Inflammatory macrophage treated with lipopolysaccharide for 4 hours (primary cell): Measurements from ENCODE around the gene MLPH.

ENCODE experiments used
- DNase-seq: peaks from one replicate; pipeline ENCODE4 v3.0.0-alpha.2; 2020

The MLPH gene

DNA sequence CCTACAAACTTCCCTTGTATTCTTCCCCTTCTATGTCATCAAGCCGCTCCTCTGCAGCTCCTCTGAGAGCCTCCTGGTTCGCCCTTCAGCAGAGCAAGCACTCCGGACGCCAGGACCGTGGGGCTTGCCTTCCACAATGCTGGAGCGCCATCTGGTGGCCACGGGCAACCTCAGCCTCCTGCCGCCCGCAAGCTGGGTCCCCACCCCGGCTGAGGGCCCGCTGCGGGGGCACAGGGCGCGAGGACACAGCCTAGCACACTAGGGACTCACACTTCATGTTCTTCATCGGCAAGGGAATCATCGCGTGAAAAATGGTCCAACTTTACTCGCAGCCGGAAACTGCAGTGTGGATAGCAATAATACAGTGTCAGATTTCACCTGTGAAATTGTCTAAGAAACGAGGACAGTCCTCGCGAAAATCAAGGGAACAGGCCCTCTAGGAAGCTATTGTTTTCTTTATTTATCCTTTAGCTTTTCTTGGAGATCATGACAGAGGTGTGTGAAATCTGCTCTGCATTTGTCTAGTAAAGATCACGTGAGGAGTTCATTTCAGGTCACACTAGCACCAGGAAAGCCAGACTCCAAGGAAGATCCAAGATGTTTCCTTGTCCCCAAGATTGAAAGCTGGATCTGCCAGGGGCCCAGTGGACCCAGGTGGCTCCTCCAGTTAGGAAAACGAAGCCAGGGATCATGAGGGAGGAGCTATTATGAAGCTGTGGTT is 85.1 kb downstream of the MLPH start:
- DNase-seq, result peak; percentile 90

DNA sequence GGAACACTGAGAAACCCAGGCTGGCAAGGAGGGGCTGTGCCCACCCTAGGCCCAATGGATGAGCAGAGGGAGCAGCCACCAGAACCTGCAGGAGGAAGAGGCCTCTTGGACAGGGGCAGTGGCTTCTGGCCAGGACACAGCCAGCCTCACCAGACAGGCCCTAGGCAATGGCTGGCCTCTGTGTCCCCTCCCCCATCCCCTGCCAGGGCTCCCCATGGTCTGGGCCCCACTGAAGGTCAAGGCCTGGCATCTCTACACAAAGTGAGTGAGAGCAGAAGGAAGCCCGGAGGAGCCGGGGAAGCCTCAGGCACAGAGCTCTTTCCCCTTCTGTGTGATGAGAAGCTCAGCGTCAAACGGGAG is 85.7 kb downstream of the MLPH start:
- no peak for DNase-seq

DNA sequence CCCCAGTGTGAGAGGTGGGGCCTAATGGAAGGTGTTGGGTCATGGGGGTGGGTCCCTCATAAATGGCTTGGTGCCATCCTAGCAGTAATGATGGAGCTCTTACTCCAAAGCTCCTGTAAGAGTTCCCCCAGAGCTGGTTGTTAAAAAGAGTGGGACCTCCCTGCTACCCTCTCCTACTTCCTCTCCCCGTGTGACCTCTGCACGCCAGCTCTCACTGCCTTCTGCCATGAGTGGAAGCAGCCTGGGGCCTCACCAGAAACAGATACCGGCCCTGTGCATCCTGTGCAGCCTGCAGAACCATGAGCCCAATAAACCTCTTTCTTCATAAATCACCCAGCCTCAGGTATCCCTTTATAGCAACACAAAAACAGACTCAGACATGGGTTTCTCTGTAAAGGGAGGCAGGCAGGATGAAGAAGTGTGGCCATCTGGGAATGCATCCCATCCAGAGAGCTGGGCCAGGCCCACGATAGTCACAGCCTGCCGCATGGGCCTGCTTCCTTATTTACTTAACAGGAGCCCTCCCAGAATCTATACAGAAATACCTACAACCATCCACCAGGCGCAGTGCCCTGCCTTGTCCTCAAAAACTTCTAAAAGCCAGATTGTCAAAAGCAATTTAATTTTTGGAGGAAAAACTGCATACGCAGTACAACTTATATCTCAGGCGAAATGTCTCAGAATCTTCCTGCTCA is 86.8 kb downstream of the MLPH start:
- no peak for DNase-seq

DNA sequence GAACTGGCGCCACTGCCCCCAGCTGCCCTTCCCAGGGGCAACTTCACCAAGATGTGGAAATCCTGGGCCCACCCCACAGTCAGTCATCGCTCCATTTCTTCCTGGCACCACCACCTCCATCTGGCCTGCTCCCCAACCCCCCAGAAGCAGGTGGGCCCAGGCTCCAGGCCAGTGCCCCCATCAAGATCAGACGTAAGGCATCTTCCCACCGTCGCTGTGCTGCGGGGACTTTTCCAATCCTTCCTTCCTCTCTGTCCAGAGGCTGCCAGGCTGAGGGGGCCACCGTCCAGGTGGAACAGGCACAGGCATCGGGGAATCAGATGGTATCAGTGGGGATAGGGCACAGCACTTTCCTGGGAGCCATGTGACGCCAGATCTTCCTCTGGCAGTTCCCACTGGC is 87.4 kb downstream of the MLPH start:
- DNase-seq, result no peak

DNA sequence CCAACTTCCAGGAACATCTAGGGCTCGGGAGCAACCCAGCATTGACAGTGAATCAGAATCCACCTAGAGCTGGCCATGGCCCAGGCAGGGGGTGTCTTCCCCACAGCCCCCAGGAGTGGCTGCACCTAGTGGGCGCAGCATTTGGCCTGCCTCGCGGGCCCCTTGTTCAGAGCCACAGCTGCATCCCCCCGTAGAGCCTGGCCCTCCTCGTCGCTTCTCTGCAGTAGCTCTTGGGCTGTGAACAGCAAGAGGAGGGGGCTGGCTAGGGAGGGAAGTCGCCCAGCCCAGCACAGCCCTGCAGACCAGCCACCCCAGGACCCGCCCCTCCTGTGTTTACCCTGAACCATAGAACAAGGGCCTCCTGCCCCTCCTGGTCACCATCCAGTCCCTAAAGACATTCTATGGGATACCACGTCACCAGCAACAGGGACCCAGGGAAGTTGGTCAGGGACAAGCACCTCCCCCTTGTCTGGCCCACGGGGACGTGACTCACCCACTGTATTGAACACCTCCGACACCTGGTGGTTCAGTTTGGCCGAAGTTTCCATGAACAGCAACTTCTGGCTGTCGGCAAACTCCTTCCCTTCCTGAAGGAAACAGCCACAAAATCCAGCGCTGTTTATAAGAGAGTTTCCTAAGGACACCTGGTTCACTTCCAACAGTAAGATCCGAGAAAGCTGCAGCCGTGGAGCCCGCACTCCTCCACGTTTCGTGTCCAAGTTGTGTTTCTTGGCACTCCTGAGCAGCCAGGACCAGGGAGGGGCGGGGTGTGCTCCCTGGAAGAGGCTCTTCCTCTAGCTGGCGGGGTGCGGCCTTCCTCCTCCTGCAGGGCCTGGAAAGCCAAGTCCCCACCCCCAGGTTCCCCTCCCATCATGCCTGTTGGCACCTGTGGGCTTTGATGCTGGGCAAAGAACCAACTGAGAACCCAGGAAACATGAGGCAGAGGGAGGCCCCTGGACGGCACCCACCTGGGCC is 88.1 kb downstream of the MLPH start:
- no peak for DNase-seq

DNA sequence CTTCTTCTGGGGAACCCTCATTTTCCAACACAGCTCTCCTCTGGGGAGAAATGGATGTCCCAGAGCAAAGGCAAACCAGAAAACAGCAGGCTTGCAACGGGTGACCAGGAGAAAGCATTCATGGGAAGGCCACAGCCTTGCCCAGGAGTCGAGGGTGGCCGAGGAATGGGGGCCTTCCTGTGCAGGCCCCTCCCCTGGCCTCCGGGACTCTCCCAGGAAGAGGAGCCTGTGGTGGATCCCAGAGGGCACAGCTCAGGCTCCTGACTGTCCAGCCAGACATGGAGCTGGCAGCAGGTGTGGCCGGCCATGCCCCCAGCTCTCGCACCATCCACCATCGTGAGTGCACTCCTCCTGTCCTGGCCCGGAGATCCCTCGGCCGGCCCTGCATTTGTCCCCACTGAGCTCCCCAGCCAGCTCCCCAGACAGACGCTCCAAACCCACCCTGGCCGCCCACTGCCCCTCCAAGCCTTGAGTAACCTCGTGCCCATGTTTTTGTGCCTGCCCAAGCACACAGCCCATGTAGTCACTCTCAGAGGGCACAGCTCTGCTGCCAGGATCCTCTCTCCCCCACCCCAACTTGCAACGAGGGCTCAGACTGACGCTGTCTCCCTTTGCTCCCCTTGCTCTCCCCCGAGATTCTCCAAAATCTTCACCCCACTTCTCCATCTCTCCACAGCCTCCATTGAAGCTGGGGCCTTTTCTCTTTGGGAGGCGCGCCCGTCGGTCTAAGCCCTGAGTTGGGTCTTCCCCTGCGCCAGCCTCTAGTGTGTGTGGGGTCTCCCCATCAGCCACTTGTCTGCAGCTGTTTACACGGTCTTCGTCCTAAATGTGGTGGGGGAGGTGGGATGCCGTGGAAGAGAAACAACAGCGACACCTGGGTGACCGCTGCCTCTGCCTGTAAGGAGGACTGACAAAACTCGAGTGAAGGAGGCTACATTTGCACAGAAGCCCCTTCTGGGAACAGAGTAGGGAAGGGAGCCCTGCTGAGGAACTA is 89.1 kb downstream of the MLPH start:
- DNase-seq, result no peak

DNA sequence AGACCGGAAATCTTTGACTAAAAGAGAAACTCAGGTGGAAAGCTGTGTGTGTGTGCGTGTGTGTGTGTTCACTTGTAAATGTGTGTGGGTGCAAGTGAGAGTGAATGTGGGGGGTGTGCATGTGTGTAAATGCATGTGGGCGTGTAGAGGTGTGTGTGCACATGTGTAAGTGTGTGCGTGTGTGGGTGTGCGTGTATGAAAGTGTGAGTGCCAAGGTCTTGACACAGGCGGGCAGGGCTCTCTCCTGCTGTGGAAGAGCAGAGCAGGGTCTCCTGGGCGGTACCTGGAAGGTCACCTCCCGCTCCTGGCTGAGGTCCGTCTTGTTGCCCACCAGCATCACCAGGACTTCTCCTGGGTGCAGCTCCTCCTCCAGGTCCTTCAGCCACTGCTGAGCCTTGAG is 89.9 kb downstream of the MLPH start:
- no peak for DNase-seq

DNA sequence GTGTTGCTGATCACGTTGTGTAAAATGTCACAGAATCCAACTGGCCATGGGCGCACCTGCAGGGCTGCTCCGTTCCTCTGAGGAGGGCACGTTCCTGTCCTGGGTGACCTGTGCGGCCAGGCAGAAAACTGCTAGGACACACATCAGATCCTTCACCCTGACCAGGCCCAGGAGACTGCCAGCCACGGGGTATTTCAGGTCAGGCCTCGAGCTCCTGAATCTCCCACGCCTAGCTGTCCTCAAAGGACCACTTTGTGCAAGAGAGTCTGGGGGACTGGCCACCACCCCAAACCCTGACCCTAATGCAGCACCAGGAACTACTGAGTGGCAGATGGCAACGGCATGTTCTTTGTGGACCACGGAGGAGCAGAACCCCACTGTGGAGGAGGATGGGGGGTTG is 90.4 kb downstream of the MLPH start:
- no peak for DNase-seq

DNA sequence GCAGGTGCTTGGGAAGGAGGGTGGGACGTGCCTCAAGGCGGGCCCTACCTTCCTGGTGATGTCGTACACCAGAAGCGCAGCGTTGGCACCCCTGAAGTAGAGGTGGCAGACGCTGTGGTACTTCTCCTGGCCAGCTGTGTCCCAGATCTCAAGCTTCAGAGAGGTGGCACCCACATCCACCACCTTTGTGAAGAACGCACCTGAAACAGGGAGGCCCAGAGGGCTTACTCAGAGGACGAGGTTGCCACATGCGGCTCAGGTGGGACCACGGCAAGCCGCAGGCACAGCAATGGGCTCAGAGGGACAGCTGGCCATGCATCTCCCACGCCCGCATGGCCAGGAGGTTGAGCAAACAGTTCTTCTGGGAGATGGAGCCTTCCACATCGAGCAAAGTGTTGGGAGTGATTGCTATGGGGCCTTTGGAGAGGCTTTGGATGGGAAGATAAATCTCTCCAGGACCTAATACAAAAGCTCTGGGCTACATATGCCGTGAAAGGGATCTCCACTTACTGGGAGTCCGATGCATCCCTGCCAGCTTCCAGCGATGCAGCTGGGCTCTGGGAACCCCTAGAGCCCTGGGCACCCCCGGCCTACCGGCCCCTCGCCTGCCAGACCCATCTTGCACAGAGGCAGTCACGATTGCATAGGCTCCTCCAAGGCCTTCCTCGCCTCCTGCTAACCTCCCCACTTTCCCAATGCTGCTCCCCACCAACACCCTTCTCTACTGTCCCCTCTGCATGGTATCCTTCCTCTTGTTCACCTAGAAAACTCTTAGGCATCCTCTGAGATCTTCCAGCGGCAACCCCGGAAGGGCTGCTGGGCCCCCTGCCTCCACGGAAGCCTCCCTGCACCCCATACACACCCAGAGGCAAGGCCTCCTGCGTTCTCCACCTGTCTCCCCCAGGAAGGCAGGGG is 91.2 kb downstream of the MLPH start:
- DNase-seq, result no peak

DNA sequence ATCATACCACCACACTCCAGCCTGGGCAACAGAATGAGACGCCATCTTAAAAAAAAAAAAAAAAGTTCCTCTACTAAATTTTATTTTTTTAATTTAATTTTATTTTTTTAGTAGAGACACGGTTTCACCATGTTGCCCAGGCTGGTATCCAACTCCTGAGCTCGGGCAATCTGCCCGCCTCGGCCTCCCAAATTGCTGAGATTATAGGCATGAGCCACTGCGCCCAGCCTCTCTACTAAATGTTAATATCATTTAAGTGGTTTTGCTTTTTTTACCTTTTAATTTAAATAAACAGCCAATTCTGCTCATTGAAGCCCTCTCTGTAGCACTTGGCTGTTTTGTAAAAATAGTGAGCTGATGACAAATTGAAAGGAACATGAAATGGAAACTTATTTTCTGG is 94.3 kb downstream of the MLPH start:
- no peak for DNase-seq

DNA sequence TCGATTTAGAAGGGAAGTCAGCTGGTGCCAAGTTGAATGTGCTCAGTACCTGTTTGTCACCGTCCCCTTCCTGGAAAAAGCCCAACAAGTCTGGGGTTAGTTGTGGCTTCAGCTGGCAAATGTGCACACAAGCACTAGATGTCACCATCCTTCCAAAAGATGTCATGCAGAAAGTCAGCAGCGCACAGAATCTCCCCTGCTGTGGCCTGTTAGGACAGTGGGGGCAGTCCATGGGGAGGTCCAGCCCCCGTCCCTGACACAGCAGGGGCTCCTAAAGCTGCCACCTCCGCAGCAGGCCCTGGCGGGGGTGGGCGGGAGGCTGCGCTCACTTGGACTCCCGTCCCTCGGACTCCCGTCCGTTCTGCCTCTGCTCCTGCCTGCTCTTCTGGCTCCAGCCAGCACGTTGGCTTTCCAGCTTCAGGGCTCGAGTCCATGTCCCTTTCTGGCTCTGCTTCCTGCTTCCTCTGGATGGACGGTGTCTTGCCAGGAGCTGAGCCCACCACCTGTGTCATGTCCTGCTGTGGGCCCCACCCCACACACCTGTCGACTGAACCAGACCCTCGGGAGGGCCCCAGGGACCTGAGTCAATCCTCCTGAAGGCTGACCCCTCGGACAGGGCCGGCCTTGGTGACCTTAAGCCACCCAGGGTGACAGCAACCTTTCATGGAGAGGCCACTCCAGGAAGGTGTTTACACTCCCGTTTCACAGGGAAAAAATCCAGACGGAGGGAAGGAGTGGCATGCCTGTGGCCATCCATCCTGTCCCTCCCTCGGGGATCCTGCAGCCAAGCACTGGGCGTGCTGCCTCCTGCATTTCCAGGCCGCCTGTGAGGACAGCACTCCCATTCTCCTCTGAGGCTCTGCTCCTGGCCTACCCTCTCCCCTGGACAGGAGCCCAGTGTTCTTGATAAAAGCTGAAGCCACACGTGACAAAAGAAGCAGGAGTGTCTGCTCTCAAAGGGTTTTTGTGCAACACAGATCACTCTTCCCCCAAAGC is 95.0 kb downstream of the MLPH start:
- peak; percentile 51 for DNase-seq

DNA sequence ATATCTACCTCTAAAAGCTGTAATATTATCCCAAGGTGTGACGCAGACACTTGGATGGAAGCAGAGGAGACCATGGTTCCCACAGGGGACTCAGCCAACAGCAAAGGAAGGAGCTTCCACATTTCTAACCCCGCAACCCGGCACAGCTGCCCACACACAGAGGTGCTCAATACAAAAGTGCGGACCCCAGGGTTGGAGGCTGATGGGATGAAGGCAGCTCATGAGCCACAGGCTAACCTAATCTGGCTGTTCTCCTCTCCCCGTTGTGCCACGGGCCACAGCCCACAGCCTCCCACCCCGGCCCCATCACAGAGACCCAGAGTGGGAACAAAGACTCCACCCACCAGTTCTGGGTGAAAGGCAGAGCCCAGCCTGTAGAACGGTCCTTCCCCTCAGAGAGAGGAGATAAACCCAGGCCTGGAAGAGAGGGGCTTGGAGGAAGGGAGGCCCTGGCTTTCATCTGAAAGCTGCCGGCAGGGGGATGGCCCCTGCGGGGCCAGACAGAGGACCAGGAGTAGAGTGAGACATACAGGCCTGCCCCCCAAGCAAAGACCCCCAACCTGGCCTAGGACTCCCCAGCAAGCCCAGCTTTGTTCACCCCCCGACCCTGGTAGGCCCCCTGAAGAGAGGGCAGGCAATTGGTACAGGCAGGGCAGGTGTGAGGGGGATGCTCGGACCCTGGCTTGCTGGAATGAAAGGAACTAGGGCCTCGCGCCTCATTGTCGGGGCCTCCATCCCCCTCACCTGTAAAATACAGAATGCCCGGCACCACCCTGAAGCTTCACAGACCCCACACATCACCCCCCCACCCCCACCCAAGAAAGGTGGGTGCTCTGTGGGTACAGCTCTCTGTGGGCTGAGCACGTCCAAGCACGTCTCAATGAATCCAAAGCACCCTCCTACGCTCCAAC is 96.6 kb downstream of the MLPH start:
- DNase-seq, result no peak

DNA sequence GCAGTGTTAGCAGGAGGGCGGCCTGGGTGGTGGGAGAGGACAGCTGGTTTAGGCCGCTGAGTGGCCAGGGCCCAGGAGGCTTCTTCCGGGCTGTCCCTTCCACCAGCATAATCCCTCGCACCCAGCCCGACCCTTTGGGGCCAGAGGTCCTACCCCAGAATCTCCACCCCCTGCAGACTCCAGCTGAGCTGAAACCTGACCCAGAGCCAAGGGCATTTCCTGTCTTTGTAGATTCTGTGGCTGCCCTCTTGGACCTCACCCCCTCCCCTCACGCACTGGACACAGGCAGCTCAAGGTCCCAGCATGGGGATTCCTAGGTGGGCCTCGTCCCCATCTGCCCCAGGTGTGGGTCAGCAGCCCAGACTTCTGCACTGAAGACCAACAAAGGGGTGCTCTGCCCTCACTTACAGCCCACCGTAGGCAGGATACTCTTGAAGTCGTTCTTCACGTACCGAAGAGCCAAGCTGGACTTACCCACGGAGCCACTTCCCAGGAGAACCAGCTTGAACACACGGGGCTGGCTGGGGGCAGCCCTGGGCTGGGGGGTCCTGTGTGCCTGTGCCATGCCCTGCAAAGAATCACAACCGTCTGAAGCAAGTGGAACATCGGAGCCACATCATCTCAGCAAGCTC is 98.7 kb downstream of the MLPH start:
- no peak for DNase-seq

DNA sequence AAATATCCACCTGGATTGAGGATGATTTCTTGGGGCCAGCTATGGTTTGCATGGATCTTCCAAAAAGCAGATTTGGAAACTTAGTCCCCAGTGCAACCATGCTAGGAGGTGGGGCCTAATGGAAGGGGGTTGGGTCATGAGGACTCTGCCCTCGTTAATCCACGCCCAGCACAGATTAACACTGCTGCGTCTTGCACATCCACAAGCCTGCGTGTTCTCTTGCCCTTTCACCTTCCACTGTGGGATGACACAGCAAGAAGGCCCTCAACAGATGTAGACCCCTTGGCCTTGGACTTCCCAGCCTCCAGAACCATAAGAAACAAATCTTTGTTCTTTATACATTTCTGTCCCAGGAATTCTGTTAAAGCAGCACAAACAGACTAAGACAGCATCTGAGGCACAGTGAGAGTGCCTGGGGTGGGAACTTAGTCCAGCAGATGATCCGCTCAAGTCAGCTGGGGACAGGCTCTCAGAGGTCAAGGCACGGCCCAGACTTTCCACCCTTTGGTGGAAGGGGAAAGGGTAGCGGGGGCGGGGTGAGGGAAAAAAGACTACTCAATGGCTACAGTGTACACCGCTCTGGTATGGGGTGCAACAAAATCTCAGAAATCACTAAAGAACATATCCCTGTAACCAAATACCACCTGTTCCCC is 101.1 kb downstream of the MLPH start:
- no peak for DNase-seq

DNA sequence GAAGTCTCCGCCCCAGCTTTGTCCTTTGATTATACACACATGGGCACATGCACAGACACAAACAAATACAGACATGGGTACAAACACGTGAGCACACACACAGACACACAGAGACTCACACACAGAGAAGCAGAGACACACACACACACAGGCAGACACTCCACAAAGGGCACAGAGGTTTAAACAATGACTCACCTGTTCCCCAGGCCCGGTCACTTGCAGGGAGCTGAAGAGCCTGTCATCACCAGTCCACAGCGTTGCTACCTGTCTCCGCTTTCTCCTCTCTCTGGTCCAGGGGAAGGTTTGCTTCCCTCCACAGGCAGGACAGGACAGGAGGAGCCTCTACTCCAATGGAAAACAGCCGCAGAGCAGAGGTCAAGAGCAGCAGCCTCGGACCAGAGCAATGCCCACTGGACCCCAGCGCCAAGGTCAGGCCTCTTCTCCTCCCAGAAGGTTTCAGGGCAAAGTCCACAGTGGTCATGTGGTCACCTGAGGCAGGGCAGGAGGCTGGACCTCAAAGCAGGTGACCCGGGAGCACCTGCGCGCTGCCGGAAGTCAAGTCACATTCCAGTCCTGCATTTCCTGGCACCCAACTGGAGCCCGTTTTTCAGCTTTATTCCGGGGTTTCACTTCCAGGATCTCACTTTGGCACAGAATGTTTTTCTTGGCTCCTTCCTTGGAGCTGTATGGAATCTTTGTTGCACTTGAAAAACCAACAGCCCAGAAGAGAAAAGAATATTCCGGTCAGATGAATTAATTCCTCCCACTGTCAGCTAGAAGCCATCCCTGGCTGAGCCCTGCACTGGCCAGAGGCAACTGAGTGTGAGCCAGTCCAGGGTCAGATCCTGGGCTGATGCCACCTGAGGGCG is 103.5 kb downstream of the MLPH start, which contains the start of gene RAB17:
RAB17 (minus strand) TSS at position 463 of the 869 bp plus-strand sequence. CDS start 4,580 bp downstream, outside the sequence.
- no peak for DNase-seq

DNA sequence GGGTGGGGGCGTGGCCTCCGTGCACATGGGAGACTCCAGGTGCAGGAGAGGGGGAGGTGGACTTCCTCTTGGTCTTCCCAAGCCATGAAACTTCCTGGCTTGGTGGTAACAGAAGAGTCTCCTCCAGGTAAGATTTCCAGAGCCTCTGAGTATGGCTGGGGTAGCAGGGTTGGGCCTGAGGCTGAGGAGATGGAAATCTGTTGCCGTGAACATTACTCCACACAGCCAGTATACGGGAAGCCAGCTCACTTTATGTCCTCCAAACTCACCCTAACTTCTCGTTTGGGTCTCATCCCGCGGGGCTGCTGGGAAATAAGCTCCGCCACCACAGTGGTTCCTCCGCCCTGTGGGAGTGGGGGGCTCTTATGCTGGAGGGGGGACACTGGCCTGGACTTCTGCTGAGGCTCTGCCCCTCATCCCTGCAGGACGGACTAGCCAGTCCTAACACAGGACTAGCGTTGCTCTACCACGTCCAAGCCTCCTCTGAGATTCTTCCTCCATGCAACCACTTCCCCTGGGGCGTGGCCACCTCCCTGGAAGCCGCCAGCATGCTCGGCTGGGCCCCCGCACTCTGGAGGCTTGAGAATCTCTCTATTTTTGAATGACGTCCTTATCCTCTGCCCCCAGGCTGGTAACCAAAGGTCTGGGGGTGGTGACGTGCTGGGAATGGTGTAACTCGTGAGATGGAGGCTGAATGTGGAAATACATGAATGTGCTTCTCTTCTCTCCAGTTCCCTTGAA is 104.3 kb downstream of the MLPH start:
- peak; percentile 93 for DNase-seq
